CD14-positive monocyte (primary cell): Measurements from ENCODE around the gene SETD5. TPM values are rescaled to one million over a fixed set of nuclear protein-coding genes. Genes with fewer than 3 reads are reported as not detected.

Experiments used
- DNase-seq, 3 donors: peaks; one replicate each; pipeline ENCODE4 v3.0.0-alpha.2; 2011 to 2022
- H2AFZ ChIP-seq: 2 replicates; pipeline ENCODE4 v1.6.0; 2012; ENCODE audit warnings: mild to moderate bottlenecking, low read depth, low read length, inconsistent platforms; ENCODE audit not compliant: insufficient read depth, poor library complexity, severe bottlenecking
- H3K27ac ChIP-seq, 2 donors: 1 replicate in 1 of 2; 2 replicates in 1 of 2; pipeline ENCODE4 v1.5.1; 2012 to 2013; ENCODE audit warnings: low read length in 2 of 2, control low read depth in 1 of 2, inconsistent platforms in 1 of 2, low read depth in 1 of 2, mild to moderate bottlenecking in 1 of 2
- H3K27me3 ChIP-seq, 2 donors: one replicate each; pipeline versions ENCODE4 v1.6.0 to v1.6.1; 2011 to 2013; ENCODE audit warnings: low read length in 2 of 2; ENCODE audit not compliant: control insufficient read depth in 2 of 2, insufficient read depth in 2 of 2
- H3K36me3 ChIP-seq, 2 donors: replicated peaks in 1 of 2; 1 replicate in 1 of 2; 2 replicates in 1 of 2; pipeline versions ENCODE4 v1.5.1 to v1.6.1; 2012 to 2013; ENCODE audit warnings: low read length in 2 of 2, control low read depth in 1 of 2, inconsistent platforms in 1 of 2, mild to moderate bottlenecking in 1 of 2; ENCODE audit not compliant: insufficient read depth in 2 of 2, control insufficient read depth in 1 of 2
- H3K4me1 ChIP-seq, 2 donors: 1 replicate in 1 of 2; 2 replicates in 1 of 2; pipeline versions ENCODE4 v1.5.1 to v1.6.1; 2012 to 2013; ENCODE audit warnings: low read length in 2 of 2, control low read depth in 1 of 2, inconsistent platforms in 1 of 2, mild to moderate bottlenecking in 1 of 2, moderate library complexity in 1 of 2; ENCODE audit not compliant: insufficient read depth in 2 of 2, control insufficient read depth in 1 of 2
- H3K4me2 ChIP-seq: replicated peaks from 2 replicates; pipeline ENCODE3; 2012; ENCODE audit warnings: low read length, moderate library complexity, mild to moderate bottlenecking; ENCODE audit not compliant: poor library complexity, severe bottlenecking; ENCODE audit errors: extremely low read depth
- H3K4me3 ChIP-seq, 3 experiments: fragments of 200-600 bp in 1 of 3; sonication (generic) in 1 of 3; replicated peaks in 1 of 3; 1 replicate in 2 of 3; 2 replicates in 1 of 3; pipeline ENCODE4 v1.5.1; 2011 to 2013; ENCODE audit warnings: low read length in 3 of 3, mild to moderate bottlenecking in 3 of 3, control low read depth in 2 of 3, low read depth in 2 of 3, inconsistent platforms in 1 of 3, moderate library complexity in 1 of 3
- H3K79me2 ChIP-seq: 2 replicates; pipeline ENCODE4 v1.6.0; 2012; ENCODE audit warnings: mild to moderate bottlenecking, control low read depth, inconsistent platforms, low read length, moderate library complexity; ENCODE audit not compliant: insufficient read depth
- H3K9ac ChIP-seq: 2 replicates; pipeline ENCODE4 v1.6.0; 2017; ENCODE audit warnings: low read length, mild to moderate bottlenecking; ENCODE audit not compliant: insufficient read depth, poor library complexity, severe bottlenecking
- H3K9me3 ChIP-seq, 2 donors: replicated peaks in 1 of 2; 1 replicate in 1 of 2; 2 replicates in 1 of 2; pipeline versions ENCODE4 v1.5.1 to v1.6.1; 2012 to 2013; ENCODE audit warnings: low read length in 2 of 2, control low read depth in 1 of 2; ENCODE audit not compliant: control insufficient read depth in 1 of 2, insufficient read depth in 1 of 2
- H4K20me1 ChIP-seq: 2 replicates; pipeline ENCODE4 v1.6.0; 2012; ENCODE audit warnings: mild to moderate bottlenecking, low read length, control low read depth, moderate library complexity; ENCODE audit not compliant: insufficient read depth
- H3K27ac Mint-ChIP-seq, 7 donors: one replicate each; pipeline ENCODE4 v1.8.0; 2020; ENCODE audit warnings: mild to moderate bottlenecking in 7 of 7, mixed read lengths in 7 of 7, moderate library complexity in 6 of 7, inconsistent platforms in 2 of 7
- H3K27me3 Mint-ChIP-seq, 3 donors: one replicate each; pipeline ENCODE4 v1.8.0; 2021 to 2022; ENCODE audit warnings: low read depth in 3 of 3, mild to moderate bottlenecking in 3 of 3, mixed read lengths in 3 of 3, moderate library complexity in 3 of 3, inconsistent platforms in 1 of 3
- H3K36me3 Mint-ChIP-seq, 2 donors: one replicate each; pipeline ENCODE4 v1.8.0; 2020; ENCODE audit warnings: mixed read lengths in 2 of 2, inconsistent platforms in 1 of 2, mild to moderate bottlenecking in 1 of 2
- H3K4me1 Mint-ChIP-seq: one replicate; pipeline ENCODE4 v1.8.0; 2020; ENCODE audit warnings: mild to moderate bottlenecking, mixed read lengths
- H3K4me3 Mint-ChIP-seq, 2 donors: one replicate each; pipeline ENCODE4 v1.8.0; 2020; ENCODE audit warnings: mild to moderate bottlenecking in 2 of 2, mixed read lengths in 2 of 2, moderate library complexity in 1 of 2
- H3K9me3 Mint-ChIP-seq, 7 donors: one replicate each; pipeline ENCODE4 v1.8.0; 2020 to 2022; ENCODE audit warnings: mixed read lengths in 7 of 7, mild to moderate bottlenecking in 6 of 7, moderate library complexity in 6 of 7, inconsistent platforms in 2 of 7
- CTCF ChIP-seq: fragments of 200-600 bp; IDR thresholded peaks from one replicate; pipeline ENCODE4 v1.8.0; 2022; ENCODE audit warnings: antibody characterized with exemption, mild to moderate bottlenecking
- WGBS: methylation state at CpG from one replicate; pipeline ENCODE4 v1.1.5; 2013; ENCODE audit warnings: missing lambda C conversion rate; ENCODE audit not compliant: insufficient coverage; 5-methylcytosine and 5-hydroxymethylcytosine counted together
- intact Hi-C, 2 donors: fragments of 100-400 bp; cut with micrococcal nuclease; formaldehyde crosslinking; loops; one replicate each; pipeline versions ENCODE4 v1.15.0 to v1.15.1; 2023
- polyA plus RNA-seq, 3 donors: library from polyadenylated mRNA; depleted of rRNA in 1 of 3; unstranded in 2 of 3; stranded (reverse) in 1 of 3; fragments of 300-500 nt in 2 of 3; fragments of >200 nt in 1 of 3; fragmentation: Illumina TruSeq in 2 of 3; gene quantifications; 1 replicate in 2 of 3; 2 replicates in 1 of 3; pipeline ENCODE4 v1.2.3, GENCODE V29; 2012 to 2021

SETD5 gene
- polyA plus RNA-seq, 3 donors, result 4.1 to 51.5 (median 13.7) TPM

- no peak for TF ChIP-seq CTCF
- peaks cover 87% of the 10 kb centered on the region for H3K79me2 ChIP-seq
- peaks cover 16 to 20% of the 10 kb centered on the region in 2 donors for H3K36me3 Mint-ChIP-seq
- peaks cover 27 to 62% of the 10 kb centered on the region in 2 donors for H3K4me1 ChIP-seq
- peak in 2 of 3 donors; percentile 6 to 45 for DNase-seq
- H3K9ac ChIP-seq, result peak overlapping the region; percentile 94
- peaks cover 0 to 2% (median 0%) of the 10 kb centered on the region in 7 donors for H3K9me3 Mint-ChIP-seq
- peak overlapping the region; percentile 94 to 99 (median 99) for H3K27ac Mint-ChIP-seq
- peaks cover 62% of the 10 kb centered on the region for H3K4me1 Mint-ChIP-seq
- H3K4me2 ChIP-seq, result peak overlapping the region; percentile 91
- H4K20me1 ChIP-seq, result peaks cover 64% of the 10 kb centered on the region
- peak overlapping the region; percentile 94 to 99 for H3K4me3 Mint-ChIP-seq
- H3K27ac ChIP-seq, result peak overlapping the region; percentile 94 to 99
- no peaks in the 10 kb centered on the region for H3K27me3 ChIP-seq
- H3K4me3 ChIP-seq, result peak overlapping the region; percentile 63 to 92 (median 85)
- no peaks in the 10 kb centered on the region for H3K9me3 ChIP-seq
- H3K36me3 ChIP-seq, result peaks cover 4 to 23% of the 10 kb centered on the region in 2 donors
- intact Hi-C loops, result loop anchor here (2.0 to 5.0 kb wide), 4 partner anchors 25 to 395 kb away; partner anchors contain the start of genes THUMPD3 (in 2 of the 2), ARPC4 (in 1 of the 2), BRPF1 (in 1 of the 2) and TADA3 (in 1 of the 2)
- peaks cover 0 to 1% (median 0%) of the 10 kb centered on the region in 3 donors for H3K27me3 Mint-ChIP-seq
- peak overlapping the region; percentile 64 for H2AFZ ChIP-seq
- WGBS, result under 1% methylated on average over 34 of the region's 47 CpGs
Measured at GRCh38 chr3:9397906-9398699, 688 bp downstream of the SETD5 start.

- H4K20me1 ChIP-seq, result peaks cover 64% of the 10 kb centered on the region
- peaks cover 0 to 2% (median 0%) of the 10 kb centered on the region in 7 donors for H3K9me3 Mint-ChIP-seq
- H3K4me3 Mint-ChIP-seq, result peak overlapping the region; percentile 94 to 99
- WGBS, result 0% methylated on average over 3 of the region's 7 CpGs
- H3K4me3 ChIP-seq, result peak overlapping the region; percentile 63 to 92 (median 85)
- peaks cover 64% of the 10 kb centered on the region for H3K4me1 Mint-ChIP-seq
- peak overlapping the region; percentile 94 to 99 for H3K27ac ChIP-seq
- H3K27me3 ChIP-seq, result no peaks in the 10 kb centered on the region
- peak overlapping the region; percentile 91 for H3K4me2 ChIP-seq
- H3K4me1 ChIP-seq, result peaks cover 27 to 62% of the 10 kb centered on the region in 2 donors
- intact Hi-C loops, result loop anchor here (5.0 kb wide), 2 partner anchors 37 to 333 kb away; partner anchors contain the start of genes THUMPD3 (in 2 of the 2) and BRPF1 (in 1 of the 2)
- TF ChIP-seq CTCF, result no peak
- no peaks in the 10 kb centered on the region for H3K9me3 ChIP-seq
- H3K9ac ChIP-seq, result peak overlapping the region; percentile 94
- H2AFZ ChIP-seq, result peak overlapping the region; percentile 64
- peak overlapping the region; percentile 94 to 99 (median 99) for H3K27ac Mint-ChIP-seq
- H3K36me3 Mint-ChIP-seq, result peaks cover 10 to 14% of the 10 kb centered on the region in 2 donors
- peaks cover 4 to 16% of the 10 kb centered on the region in 2 donors for H3K36me3 ChIP-seq
- peaks cover 0 to 1% (median 0%) of the 10 kb centered on the region in 3 donors for H3K27me3 Mint-ChIP-seq
- DNase-seq, result peak; percentile 49 to 81 (median 73)
- H3K79me2 ChIP-seq, result peaks cover 87% of the 10 kb centered on the region
Measured at GRCh38 chr3:9398700-9399336, 1.4 kb downstream of the SETD5 start.
